Measurements from ENCODE around the gene ASCL4.
A peak's percentile ranks its signal among the peaks of the same experiment; 100 is the strongest.

Gene ASCL4

GRCh38 chr12:107778383-107779025 is 4.0 kb downstream of the ASCL4 start:
- no peak for DNase-seq (ENCODE audit: low read depth, low spot score)

GRCh38 chr12:107779077-107779831 is 4.8 kb downstream of the ASCL4 start:
- DNase-seq (ENCODE audit: low read depth, low spot score), result no peak

GRCh38 chr12:107780298-107780697 is 5.8 kb downstream of the ASCL4 start:
- no peak for DNase-seq (ENCODE audit: low read depth, low spot score)

- no peak for DNase-seq (ENCODE audit: low read depth, low spot score)
These were observed 7.6 kb downstream of the ASCL4 start for GRCh38 chr12:107782067-107782466.

- DNase-seq (ENCODE audit: low read depth, low spot score), result no peak
These were observed 9.2 kb downstream of the ASCL4 start for GRCh38 chr12:107783406-107784376.

- DNase-seq (ENCODE audit: low read depth, low spot score), result no peak
These were observed 13.8 kb downstream of the ASCL4 start for GRCh38 chr12:107788281-107788680.

GRCh38 chr12:107788690-107789458 is 14.4 kb downstream of the ASCL4 start:
- no peak for DNase-seq (ENCODE audit: low read depth, low spot score)

GRCh38 chr12:107791465-107792089 is 17.1 kb downstream of the ASCL4 start:
- DNase-seq (ENCODE audit: low read depth, low spot score), result no peak

- no peak for DNase-seq (ENCODE audit: low read depth, low spot score)
These were observed 19.9 kb downstream of the ASCL4 start for GRCh38 chr12:107794451-107794850.

- DNase-seq (ENCODE audit: low read depth, low spot score), result no peak
These were observed 24.1 kb downstream of the ASCL4 start for GRCh38 chr12:107798580-107798979.

GRCh38 chr12:107801150-107801549 is 26.6 kb downstream of the ASCL4 start:
- DNase-seq (ENCODE audit: low read depth, low spot score), result peak; percentile 47

- DNase-seq (ENCODE audit: low read depth, low spot score), result no peak
These were observed 28.6 kb downstream of the ASCL4 start for GRCh38 chr12:107803092-107803491.

GRCh38 chr12:107805488-107806180 is 31.1 kb downstream of the ASCL4 start:
- no peak for DNase-seq (ENCODE audit: low read depth, low spot score)

GRCh38 chr12:107807471-107808150 is 33.1 kb downstream of the ASCL4 start:
- no peak for DNase-seq (ENCODE audit: low read depth, low spot score)

GRCh38 chr12:107817250-107817649 is 42.7 kb downstream of the ASCL4 start:
- DNase-seq (ENCODE audit: low read depth, low spot score), result no peak

GRCh38 chr12:107818984-107819383 is 44.5 kb downstream of the ASCL4 start:
- DNase-seq (ENCODE audit: low read depth, low spot score), result peak; percentile 63

- no peak for DNase-seq (ENCODE audit: low read depth, low spot score)
These were observed 47.9 kb downstream of the ASCL4 start for GRCh38 chr12:107822356-107822755.

Measured in astrocyte of the hippocampus (primary cell).